Posterior cingulate gyrus (tissue), 11 donors: ENCODE measurements around the gene MAN2B2.
A peak's percentile ranks its signal among the peaks of the same experiment; 100 is the strongest.

Experiments used
- DNase-seq, 10 donors: peaks; one replicate each; pipeline versions ENCODE4 v3.0.0 to v3.0.0-alpha.2; 2020 to 2021; ENCODE audit warnings: mixed read lengths in 3 of 10
- intact Hi-C: fragments of 100-400 bp; cut with DNase I; formaldehyde crosslinking; loops from one replicate; pipeline ENCODE4 v1.15.1; 2023

Gene MAN2B2

DNA sequence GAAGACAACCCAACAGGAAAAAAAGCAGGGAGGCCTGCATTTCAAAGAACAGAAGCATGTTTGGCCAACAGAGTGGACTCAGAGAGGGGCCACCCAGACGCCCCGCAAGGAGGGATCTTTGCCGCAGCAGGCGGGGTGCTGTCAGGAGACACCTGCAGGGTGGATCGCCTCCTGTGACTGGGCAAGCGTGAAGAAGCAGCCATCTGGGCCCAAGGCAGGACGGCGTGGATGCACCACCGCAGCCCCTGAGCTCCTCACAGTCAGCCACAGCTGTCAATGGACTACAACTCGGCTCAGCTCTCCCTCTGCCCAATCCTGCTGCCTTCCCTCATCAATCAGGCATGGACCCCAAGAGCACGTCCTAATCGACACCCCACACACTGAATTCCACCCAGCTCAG is 32.0 kb upstream of the MAN2B2 start:
- DNase-seq: peak in 2 of 10 donors; percentile 46 to 84
- intact Hi-C loops: loop anchor here (5.0 kb wide), 1 partner anchor 151 kb away; no protein-coding TSS in a partner anchor

DNA sequence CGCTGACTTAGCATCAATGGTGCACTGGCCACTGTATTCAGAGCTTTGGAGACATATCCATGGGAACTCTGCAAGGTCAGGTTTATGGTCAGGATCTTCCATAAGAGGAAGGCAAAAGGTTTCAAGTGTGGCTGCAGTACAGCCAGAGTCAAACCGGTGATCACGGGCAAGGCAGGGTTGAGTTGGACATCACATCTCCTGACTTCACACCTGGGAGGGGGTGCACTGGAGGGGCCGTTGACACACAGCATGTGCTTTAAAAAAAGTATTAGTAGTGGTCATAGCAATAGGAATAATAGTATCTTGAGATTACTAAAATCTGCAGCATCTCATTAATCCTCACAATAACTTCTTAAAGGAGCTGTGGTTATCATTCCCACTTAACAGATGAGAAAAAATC is 28.9 kb upstream of the MAN2B2 start:
- peak in 2 of 10 donors; percentile 0 to 60 for DNase-seq
- intact Hi-C loops: loop anchor here (2.0 to 5.0 kb wide), 3 partner anchors 74 to 295 kb away; partner anchors contain the start of gene PPP2R2C

DNA sequence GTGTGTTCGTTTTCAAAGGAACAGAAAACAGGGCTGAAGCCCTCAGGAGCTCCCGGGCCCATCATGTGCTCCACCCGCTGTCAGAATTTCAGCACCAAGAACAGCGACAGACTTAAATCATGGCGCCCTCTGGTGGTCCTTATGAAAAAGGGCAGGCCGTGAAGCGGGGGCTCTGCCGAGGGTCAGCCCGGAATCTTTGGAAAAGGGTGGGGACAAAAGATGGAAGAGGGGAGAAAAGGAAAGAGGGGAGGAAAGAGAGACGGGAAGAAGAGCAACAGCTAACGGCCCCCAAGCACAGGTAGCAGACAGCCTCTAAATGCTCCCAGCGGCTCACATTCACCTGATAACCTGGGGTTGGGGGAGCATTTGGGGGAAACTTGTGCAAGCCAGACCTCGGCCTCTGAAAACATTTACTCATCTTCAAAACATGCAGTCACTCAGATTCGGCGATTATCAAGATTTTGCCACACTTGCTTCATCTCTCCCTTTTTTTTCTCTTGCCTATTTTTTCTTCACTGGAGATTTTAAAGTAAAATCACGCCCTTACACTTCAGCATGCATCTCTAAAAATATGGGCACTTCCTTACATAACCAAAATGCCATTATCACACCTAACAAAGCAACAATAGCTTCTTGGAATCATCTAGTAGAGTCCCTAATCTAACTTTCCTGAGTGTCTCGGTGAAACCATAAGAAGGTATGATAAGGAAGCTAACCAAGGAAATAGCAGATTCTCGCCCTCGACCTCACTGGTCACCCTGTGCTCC is 28.1 kb upstream of the MAN2B2 start:
- intact Hi-C loops: loop anchor here (2.0 to 5.0 kb wide), 3 partner anchors 75 to 296 kb away; partner anchors contain the start of gene PPP2R2C
- DNase-seq: peak in 6 of 10 donors; percentile 39 to 93 (median 61)

DNA sequence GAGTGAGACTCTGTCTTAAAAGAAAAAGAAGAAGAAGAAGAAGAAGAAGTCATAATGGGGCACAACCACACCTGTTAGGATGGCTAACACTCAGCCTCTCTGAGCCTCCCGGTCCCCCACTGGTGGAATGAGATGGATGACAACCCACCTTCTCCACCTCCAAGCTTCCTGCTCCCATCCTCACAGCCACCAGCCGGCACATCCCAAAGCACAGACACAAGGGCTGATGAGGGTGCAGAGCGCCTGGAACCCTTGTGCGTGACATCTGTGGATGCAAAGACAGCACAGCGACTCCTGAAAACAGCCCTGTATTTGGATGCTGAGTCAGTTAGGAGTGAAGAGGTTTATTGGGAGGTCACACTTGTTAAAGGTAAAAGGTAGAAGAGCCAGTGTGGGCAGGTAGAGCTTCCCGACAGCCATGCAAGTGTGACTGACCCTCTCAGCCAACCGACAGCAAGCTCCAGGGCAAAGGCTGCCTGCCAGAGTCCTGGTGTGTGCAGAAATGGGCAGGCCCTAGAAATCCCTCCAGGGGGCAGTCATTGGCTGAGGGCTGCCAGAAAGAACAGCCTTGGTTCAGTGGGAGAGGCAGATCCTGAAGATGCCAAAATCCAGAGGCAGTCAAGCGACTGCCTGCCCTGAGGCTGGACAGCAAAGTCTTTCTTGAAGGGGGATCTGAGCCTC is 26.6 kb upstream of the MAN2B2 start:
- peak in 3 of 10 donors; percentile 61 to 92 (median 85) for DNase-seq
- intact Hi-C loops: loop anchor here (5.0 kb wide), 2 partner anchors 76 to 216 kb away; partner anchors contain the start of gene PPP2R2C

DNA sequence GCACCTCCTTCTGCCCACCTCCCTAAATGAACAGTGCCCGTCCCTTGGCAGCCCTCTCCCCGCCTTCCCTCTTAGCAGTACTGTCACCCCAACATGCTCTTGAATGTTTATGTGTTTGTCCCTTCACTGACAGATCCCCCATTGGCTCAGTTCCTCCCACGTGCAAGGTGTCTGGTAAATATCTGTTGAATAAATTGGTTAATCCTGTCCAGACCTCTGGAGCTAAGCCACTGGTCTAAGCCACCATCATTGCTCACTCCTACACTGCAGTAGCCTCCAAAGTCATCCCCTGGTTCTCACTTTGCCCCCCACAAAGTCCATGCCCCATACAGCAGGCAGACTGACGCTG is 26.1 kb upstream of the MAN2B2 start:
- intact Hi-C loops: loop anchor here (5.0 kb wide), 2 partner anchors 77 to 217 kb away; partner anchors contain the start of gene PPP2R2C
- DNase-seq: no peak

DNA sequence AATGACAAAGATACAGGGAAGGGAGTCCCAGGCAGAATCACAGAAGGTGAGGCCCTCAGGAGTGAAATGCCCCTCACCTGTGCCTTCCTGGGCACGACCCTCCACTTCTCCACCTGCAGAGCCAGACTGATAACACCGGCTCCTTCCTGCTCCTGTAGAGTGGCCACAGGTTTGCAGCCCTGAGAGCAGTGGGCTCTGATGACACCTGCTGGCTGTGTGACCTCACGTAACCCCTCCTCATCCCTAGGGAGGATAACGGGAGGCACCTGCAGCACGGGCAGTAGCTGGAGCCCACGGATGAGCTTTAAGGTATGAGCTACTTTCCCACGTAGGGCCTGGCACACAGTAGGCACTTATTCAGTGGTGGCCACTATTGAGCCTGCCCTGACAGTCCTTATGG is 25.5 kb upstream of the MAN2B2 start:
- peak in 1 of 10 donors; percentile 11 for DNase-seq
- intact Hi-C loops: loop anchor here (5.0 kb wide), 2 partner anchors 77 to 217 kb away; partner anchors contain the start of gene PPP2R2C

DNA sequence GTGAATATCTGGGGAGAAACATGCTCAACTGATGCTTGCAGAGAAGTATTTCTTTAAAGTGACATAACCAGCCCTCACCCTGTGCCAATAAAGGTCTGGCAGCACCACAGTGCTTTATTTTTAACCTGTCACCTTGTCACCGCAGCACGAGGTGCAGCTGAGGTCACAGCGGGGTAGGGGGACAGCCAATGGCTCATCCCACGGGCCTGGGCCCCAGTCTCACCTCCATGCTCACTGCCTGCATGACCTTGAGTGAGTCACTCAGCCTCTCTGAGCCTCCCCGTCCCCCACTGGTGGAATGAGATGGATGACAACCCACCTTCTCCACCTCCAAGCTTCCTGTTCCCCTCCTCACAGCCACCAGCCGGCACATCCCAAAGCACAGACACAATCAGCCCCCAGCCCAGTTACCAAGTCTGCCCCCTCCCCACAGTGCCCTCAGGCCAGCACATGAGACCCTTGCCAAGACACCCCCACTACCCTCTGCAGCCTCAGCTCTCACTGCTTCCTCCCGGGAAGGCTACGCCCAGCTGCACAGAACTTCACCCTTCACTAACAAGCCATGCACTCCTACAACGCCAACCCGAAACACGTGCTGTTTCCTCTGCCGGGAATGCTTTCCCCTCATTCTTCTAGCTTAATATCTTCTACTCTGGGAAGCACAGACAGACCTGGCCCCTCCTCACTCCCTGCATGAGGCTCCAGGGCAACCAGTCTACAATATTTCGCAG is 24.9 kb upstream of the MAN2B2 start:
- peak in 2 of 10 donors; percentile 60 to 69 for DNase-seq
- intact Hi-C loops: loop anchor here (5.0 kb wide), 2 partner anchors 78 to 218 kb away; partner anchors contain the start of gene PPP2R2C

DNA sequence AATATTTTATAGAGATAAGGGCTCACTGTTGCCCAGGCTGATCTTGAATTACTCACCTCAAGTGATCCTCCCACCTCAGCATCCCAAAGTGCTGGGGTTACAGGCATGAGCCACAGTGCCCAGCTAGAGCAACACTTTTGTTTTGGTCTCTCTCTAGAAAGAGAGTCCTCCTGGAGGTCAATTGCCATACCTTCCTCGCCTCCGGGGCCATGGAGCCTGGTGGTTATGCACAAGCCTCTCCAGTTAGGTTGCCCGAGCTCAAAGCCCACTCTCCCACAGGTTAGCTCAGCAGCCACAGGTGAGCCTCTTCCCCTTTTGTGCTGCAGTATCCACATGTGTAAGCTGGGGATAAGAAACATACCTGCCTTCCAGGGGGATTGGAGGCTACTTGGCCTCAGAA is 24.2 kb upstream of the MAN2B2 start:
- intact Hi-C loops: no loop called here
- DNase-seq: peak in 2 of 10 donors; percentile 32 to 58

DNA sequence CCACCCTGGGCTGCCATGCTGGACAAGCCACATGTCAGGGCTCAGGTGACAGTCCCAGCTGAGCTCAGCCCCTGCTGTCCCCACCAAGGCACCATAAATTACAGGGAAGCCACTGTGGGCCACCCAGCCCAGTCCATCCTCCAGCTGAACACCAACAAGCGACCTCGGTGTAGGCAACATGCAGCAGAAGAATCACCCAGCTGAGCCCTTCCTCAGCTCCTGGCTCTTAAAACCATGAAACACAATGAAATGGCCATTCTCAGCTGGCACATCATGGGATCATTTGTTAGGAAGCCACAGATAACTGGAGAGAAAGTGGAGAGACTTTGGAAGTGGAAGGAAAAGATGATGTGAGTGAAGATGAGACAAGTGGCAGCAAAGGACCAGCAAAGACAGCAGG is 23.3 kb upstream of the MAN2B2 start:
- intact Hi-C loops: no loop called here
- peak in 2 of 10 donors; percentile 30 to 31 for DNase-seq

DNA sequence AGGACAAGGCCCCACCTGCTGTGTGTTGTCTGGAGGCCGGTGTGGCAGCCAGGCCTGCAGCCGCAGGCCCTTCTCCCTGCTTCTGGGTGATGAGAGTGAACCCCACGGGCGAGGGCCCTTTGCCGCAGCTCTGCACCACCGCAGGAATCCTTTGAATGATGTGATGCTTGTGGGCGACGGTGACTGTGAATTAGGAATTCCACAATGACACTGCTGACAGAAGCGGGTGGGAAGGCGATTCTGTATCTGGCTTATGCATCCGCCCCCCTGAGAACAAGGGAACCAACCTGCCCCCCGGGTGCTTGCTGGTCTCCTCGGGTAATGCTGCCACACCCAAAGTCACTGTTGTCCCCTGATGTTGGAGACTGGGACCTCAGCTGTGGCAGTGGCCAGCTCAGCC is 19.5 kb upstream of the MAN2B2 start:
- DNase-seq: peak in 2 of 10 donors; percentile 41 to 77
- intact Hi-C loops: no loop called here

DNA sequence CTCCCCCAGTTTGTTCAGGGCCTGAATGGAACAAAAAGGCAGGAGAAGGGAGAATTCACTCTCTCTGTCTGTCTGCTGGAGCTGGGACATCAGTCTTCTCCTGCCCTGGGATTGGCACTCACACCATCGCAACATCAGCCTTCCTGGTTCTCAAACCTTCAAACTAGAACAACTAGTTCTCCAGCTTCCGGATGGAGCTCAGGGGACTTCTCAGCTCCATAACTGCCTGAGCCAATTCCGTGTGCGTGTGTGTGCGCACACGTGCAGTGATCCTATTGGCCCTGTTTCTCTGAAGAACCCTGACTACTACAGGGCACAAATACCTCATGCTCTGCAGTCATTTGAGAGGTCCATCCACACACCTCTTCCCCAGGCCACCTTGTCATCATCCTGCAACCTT is 18.7 kb upstream of the MAN2B2 start:
- intact Hi-C loops: no loop called here
- peak in 1 of 10 donors; percentile 63 for DNase-seq

DNA sequence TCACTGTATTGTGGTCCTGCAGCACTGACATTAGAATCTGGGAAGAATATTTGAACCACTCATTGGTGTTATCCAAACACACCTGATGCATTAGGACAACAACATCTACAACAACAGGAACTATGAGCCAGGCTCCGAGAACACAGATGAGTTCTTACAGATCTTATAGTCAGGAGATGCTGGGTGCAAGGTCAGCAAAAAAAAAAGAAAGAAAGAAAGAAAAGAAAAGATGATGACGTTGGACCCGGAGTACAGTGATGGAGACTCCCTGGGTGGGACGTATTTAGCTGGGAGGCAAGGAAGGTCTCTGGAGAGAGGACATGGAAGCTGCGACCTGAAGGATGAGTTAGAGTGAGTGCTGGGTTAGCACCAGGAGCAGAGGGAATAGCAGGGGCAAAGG is 17.8 kb upstream of the MAN2B2 start:
- DNase-seq: no peak
- intact Hi-C loops: no loop called here

DNA sequence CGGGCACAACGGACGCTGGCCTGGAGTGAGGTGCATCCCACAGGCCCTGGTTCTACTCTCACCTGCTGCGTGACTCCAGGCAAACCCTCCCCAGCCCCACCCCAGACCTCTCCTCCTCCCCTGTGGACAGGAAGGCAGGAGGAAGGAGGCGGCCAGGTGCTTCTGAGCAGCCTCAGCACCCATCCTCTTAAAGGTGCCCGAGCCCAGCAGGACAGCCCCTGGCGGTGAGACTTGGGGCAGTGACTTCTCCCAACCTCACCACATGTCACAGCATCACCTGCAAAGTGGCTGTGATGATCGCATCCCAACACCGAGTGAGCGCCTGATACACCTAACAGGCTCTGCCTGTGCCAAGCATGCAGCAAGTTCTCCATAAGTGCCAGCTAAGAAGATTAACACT is 17.1 kb upstream of the MAN2B2 start:
- intact Hi-C loops: no loop called here
- DNase-seq: peak in 1 of 10 donors; percentile 53

DNA sequence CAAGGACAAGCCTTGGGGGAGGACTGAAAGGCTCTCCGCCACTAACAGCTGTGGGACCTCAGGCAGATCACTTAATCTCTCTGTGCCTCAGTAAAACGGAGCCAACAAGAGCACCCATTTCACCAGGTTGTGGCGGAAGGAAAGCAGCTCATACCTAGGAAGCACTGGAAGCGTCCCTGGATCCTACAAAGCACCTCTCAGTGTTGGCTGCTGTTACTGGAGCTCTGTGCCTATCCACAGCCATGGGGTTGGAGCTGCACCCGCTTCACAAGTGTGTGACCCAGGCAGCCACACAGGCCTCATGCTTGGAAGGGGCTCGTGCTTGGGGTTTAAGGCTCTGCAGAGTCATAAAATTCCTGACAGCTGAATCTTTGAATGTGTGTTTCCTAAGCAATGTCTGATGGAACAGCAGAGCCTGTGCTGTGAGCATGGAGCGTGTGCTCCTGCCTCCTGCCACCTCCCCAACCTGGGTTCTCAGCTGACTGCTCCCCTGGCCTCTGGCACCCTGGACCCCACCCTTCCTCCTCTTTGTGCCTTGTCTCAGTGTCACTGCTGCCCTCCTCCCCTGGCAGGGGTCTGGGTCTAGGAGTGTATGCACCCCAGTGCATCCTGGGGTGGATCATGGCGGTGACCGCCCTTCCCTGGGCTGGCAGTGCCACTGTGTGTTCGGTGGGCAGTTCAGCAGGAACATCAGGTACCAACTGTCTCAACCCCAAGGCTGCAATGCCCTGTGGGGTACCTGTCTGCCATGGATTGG is 14.4 kb upstream of the MAN2B2 start:
- peak in 1 of 10 donors; percentile 57 for DNase-seq
- intact Hi-C loops: no loop called here

DNA sequence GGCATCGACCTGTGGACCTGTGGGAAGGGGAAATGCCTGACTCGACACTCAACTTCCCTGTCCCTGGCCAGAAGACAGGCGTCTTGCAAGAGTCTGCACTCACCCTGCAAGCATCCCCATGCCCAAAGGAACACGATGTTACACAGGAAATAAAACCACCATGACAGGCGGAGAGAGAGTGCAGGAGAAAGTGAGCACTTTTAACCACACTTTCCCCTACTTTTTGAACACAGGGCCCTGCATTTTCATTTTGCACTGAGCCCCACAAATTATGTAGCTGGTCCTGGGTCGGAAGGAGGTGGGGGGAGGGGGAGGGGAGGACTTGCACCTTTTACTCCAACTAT is 13.8 kb upstream of the MAN2B2 start:
- DNase-seq: no peak
- intact Hi-C loops: no loop called here

DNA sequence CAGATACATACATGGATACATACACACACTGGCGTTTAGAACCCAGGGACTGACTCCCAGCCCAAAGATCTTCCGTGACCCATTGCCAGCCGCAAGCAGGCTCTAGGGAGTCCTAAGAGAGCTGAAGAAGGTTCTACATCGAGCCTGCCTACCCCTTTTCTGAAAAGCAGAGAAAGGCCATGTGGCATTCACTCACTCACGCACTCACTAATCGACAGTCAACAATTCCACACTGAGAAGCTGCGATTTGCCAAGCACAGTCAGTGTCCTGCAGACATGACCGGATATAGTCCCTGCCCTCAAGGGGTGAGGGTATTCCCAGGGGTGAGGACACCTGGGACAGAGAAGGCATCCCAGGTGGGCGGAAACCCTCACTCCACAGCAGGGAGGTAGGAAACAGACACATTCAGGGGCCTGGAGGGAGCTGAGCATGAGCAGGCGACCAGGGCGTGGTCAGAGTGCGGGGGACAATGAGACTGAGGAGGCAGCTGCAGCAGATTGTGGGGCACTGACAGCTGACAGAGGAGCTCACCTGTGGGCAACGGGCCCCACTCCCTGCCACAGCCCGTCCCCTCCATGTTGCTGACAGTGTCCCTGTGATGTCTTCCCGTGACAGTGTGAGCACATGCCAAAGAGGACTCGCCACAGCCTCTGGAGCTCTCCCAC is 13.2 kb upstream of the MAN2B2 start:
- intact Hi-C loops: no loop called here
- peak in 1 of 10 donors; percentile 88 for DNase-seq

DNA sequence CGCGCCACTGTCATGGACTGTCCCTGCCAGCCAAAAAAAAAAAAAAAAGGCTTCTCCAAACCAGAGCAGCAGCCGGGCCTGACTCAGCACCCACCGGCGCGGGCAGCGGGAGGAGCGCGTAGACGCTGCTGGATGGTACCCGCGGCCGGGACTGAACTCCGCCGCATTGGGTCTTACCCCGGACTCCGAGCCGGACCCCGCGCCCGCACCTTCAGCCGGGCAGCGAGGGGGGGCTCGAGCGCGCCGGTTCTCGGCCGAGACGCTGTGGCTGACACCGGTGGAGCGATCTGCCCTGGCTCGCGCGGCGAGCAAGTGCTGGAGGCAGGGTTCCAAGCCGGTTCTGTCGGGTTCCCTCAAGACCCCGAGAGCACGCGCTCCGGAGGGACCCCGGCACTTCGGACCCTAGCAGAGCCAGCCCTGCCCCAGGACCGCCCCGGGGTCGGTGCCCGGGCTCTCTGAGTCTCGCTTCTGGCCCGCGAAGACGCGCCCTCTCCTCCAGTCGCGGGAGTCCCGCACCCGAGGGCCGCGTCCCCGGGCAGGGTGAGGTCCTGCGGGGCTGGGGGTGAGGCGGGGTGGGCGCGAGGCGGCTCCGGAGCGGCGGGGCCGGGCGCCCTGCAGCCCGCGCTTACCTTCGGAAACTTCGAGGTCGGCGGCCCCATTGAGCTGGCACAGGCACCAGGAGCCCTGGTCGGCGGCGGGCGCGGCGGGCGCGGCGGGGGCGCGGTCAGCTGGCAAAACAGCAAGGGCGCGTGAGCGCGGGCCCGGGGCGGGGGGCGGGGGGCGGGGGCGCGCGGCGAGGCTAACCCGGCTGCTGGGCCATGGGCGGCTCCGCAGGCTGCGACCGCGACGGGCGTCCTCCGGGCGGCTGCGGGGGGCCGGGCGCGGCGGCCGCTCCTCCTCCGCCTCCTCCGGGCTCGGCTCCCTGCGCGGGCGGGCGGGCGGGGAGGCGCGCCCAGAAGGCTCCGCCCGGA is 11.8 kb upstream of the MAN2B2 start:
- DNase-seq: peak in 2 of 10 donors; percentile 82 to 89

DNA sequence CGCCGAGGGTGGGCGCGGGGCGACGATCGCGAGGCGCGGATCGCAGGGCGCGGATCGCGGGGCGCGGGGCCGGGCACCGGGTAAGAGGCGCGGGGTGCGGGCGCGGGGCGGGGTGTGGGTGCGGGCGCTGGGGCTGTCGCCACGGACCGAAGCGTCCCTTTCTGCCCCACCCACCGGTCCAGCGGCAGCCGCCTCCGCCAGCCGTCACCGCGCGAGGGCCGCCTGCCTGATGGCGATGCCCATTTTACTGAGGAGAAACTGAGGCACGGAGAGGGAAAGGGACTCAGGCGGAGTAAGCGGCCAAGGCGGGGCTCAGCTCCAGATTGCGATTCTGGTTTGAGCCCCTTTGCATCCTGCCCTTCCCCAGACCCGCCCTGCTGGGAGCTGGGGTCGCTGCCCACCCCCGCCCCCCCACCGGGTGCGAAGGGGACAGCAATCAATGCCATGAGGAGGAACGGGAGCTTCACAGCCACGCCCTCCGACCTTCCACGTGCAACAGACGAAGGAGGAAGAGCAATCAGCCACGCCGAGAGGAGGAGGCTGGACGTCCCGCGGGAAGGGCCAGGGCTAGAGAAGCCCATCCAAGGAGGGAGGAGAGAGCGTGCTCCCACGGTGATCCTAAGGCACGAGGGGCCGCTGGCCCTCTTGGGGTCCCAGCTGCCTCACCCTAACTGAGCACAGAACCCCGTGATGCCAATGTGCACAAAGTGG is 10.9 kb upstream of the MAN2B2 start:
- peak in 1 of 10 donors; percentile 81 for DNase-seq
- intact Hi-C loops: no loop called here

More for the DNA sequence above, 11.8 kb upstream of the MAN2B2 start:
- intact Hi-C loops: no loop called here
